Loucy (cell line): Measurements from ENCODE around the gene TMEM42.

Experiments
- H2AFZ ChIP-seq: fragments of 200-600 bp; sonication (generic); 2 replicates; pipeline ENCODE4 v1.6.0; 2016; ENCODE audit warnings: antibody characterized with exemption, mild to moderate bottlenecking, low read length, moderate library complexity
- H3F3A ChIP-seq: fragments of 200-600 bp; 2 replicates; pipeline ENCODE4 v1.6.0; 2016; ENCODE audit warnings: antibody characterized with exemption, low read depth, mild to moderate bottlenecking
- H3K27me3 ChIP-seq: fragments of 200-600 bp; sonication (generic); 2 replicates; pipeline ENCODE4 v1.6.1; 2014; ENCODE audit warnings: low read length, mild to moderate bottlenecking; ENCODE audit not compliant: insufficient read depth, poor library complexity, severe bottlenecking
- H3K36me3 ChIP-seq: fragments of 200-600 bp; sonication (generic); 2 replicates; pipeline ENCODE4 v1.6.1; 2016; ENCODE audit warnings: low read length; ENCODE audit not compliant: insufficient read depth
- H3K4me1 ChIP-seq: fragments of 200-600 bp; sonication (generic); 2 replicates; pipeline ENCODE4 v1.5.1; 2014; ENCODE audit warnings: low read length, mild to moderate bottlenecking; ENCODE audit not compliant: insufficient read depth, poor library complexity, severe bottlenecking
- H3K4me2 ChIP-seq: fragments of 200-600 bp; sonication (generic); 2 replicates; pipeline ENCODE4 v1.6.0; 2014; ENCODE audit warnings: antibody characterized with exemption, low read length, low read depth, mild to moderate bottlenecking; ENCODE audit not compliant: poor library complexity, severe bottlenecking
- H3K4me3 ChIP-seq: fragments of 200-600 bp; sonication (generic); 2 replicates; pipeline ENCODE4 v1.5.1; 2014; ENCODE audit warnings: low read length, mild to moderate bottlenecking, mixed read lengths; ENCODE audit not compliant: poor library complexity, severe bottlenecking
- H3K79me2 ChIP-seq: fragments of 200-600 bp; sonication (generic); 2 replicates; pipeline ENCODE4 v1.6.1; 2014; ENCODE audit warnings: low read length; ENCODE audit not compliant: insufficient read depth
- H3K9ac ChIP-seq: fragments of 200-600 bp; sonication (generic); 2 replicates; pipeline ENCODE4 v1.6.0; 2014; ENCODE audit warnings: mild to moderate bottlenecking, low read depth, low read length, moderate library complexity; ENCODE audit not compliant: poor library complexity, severe bottlenecking
- H3K9me2 ChIP-seq: fragments of 200-600 bp; sonication (generic); replicated peaks from 2 replicates; pipeline ENCODE4 v1.6.1; 2016; ENCODE audit warnings: low read depth, low read length, mixed read lengths
- H3K9me3 ChIP-seq: fragments of 200-600 bp; sonication (generic); 2 replicates; pipeline ENCODE4 v1.6.1; 2014; ENCODE audit warnings: mild to moderate bottlenecking, antibody characterized with exemption, low read length, low read depth; ENCODE audit not compliant: insufficient read depth
- H4K20me1 ChIP-seq: fragments of 200-600 bp; sonication (generic); 2 replicates; pipeline ENCODE4 v1.6.0; 2014; ENCODE audit warnings: antibody characterized with exemption, low read length, mild to moderate bottlenecking; ENCODE audit not compliant: insufficient read depth, poor library complexity, severe bottlenecking
- CTCF ChIP-seq: fragments of 200-600 bp; sonication (generic); conservative IDR thresholded peaks from 2 replicates; pipeline ENCODE4 v1.5.1; 2014; ENCODE audit warnings: mild to moderate bottlenecking, antibody characterized with exemption, low read length
- EZH2phosphoT487 ChIP-seq: fragments of 200-600 bp; IDR thresholded peaks from 2 replicates; pipeline ENCODE4 v1.6.1; 2018; ENCODE audit warnings: antibody characterized with exemption, mild to moderate bottlenecking, moderate library complexity, borderline replicate concordance

TMEM42 gene

DNA sequence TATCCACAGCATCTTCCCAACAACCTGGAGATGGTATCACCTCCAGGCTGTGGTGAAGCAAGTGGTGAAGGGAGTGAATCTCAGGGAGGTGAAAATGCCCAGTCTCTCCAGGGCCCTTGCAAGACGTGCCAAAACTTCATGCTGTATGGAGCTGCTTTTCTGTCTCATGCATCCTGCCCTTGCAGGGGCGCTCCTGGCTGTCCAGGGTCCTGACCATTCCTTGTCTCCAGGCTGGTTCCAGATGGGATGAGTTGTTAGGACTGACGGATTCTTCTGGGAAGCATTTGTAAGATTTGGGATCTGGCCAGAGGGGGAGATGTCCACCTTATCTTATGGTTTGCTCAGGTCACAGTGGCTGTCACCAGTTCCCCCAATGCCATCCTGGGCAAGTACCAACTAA, 28.5 kb downstream of the TMEM42 start:
- no peaks in the 10 kb centered on the region for H3K9me2 ChIP-seq
- H3K27me3 ChIP-seq = no peaks in the 10 kb centered on the region
- no peaks in the 10 kb centered on the region for H3K4me1 ChIP-seq
- no peak overlapping the region for H2AFZ ChIP-seq
- H3F3A ChIP-seq = no peaks in the 10 kb centered on the region
- no peak overlapping the region for H3K4me3 ChIP-seq
- no peaks in the 10 kb centered on the region for H4K20me1 ChIP-seq
- no peak overlapping the region for H3K9ac ChIP-seq
- no peaks in the 10 kb centered on the region for H3K79me2 ChIP-seq
- no peaks in the 10 kb centered on the region for H3K36me3 ChIP-seq
- no peaks in the 10 kb centered on the region for H3K9me3 ChIP-seq
- TF ChIP-seq CTCF = no peak
- no peak for TF ChIP-seq EZH2phosphoT487
- H3K4me2 ChIP-seq = no peak overlapping the region

- Histone ChIP-seq H3K79me2 (no peaks in the 10 kb centered on the region), H2AFZ (no peak overlapping the region), H3K4me1 (no peaks in the 10 kb centered on the region), H3K36me3 (no peaks in the 10 kb centered on the region), H3K9me3 (no peaks in the 10 kb centered on the region), H3K4me3 (no peak overlapping the region), H3F3A (no peaks in the 10 kb centered on the region), H3K27me3 (no peaks in the 10 kb centered on the region), H3K9me2 (no peaks in the 10 kb centered on the region), H3K9ac (no peak overlapping the region), H4K20me1 (no peaks in the 10 kb centered on the region), H3K4me2 (no peak overlapping the region)
- TF ChIP-seq CTCF = no peak
- TF ChIP-seq EZH2phosphoT487 = no peak
Observed at GRCh38 chr3:44890852-44891251, 29.1 kb downstream of the TMEM42 start.

- no peaks in the 10 kb centered on the region for H3K9me2 ChIP-seq
- H3K9me3 ChIP-seq = no peaks in the 10 kb centered on the region
- no peak overlapping the region for H2AFZ ChIP-seq
- H3K36me3 ChIP-seq = no peaks in the 10 kb centered on the region
- H3K4me2 ChIP-seq = no peak overlapping the region
- H3K79me2 ChIP-seq = no peaks in the 10 kb centered on the region
- H4K20me1 ChIP-seq = no peaks in the 10 kb centered on the region
- no peaks in the 10 kb centered on the region for H3K27me3 ChIP-seq
- no peak for TF ChIP-seq CTCF
- no peak for TF ChIP-seq EZH2phosphoT487
- no peak overlapping the region for H3K4me3 ChIP-seq
- H3F3A ChIP-seq = no peaks in the 10 kb centered on the region
- no peak overlapping the region for H3K9ac ChIP-seq
- H3K4me1 ChIP-seq = no peaks in the 10 kb centered on the region
Observed at GRCh38 chr3:44892689-44893088, 31.0 kb downstream of the TMEM42 start.
